ENCODE measurements around the gene SBK1. TPM values are rescaled to one million over a fixed set of nuclear protein-coding genes. Genes with fewer than 3 reads are reported as not detected.

The SBK1 gene
- total and polyA plus RNA-seq, 10 of the 15 experiments (the other 5 are each of a cell fraction or from before 2014, with no cell fraction given) = 0.04 to 0.26 (median 0.06) TPM; not detected in 4

GRCh38 chr16:28257256-28257655 is 35.1 kb upstream of the SBK1 start:
- H4K20me1 ChIP-seq (ENCODE audit: control insufficient read depth, insufficient read depth) = no peaks in the 10 kb centered on the region
- ATAC-seq (no peak), FAIRE-seq (no peak), DNase-seq (ENCODE audit: low read depth, low spot score) (no peak)
- H2AFZ ChIP-seq (ENCODE audit: control insufficient read depth, low read depth, low read length) = no peak overlapping the region
- H3K36me3 ChIP-seq (ENCODE audit: control insufficient read depth in 2 of 2, insufficient read depth in 2 of 2, low read length in 1 of 2) = no peaks in the 10 kb centered on the region
- no peaks in the 10 kb centered on the region; a peak in 2 of 4 replicates for H3K27me3 ChIP-seq (replicated peaks in 1 of 2; ENCODE audit: control insufficient read depth in 2 of 2, insufficient read depth in 2 of 2, low read length in 1 of 2)
- SMC1A ChIA-PET (ENCODE audit: uncharacterized antibody, unreplicated experiment) = no interaction called here
- intact Hi-C loops (cut with micrococcal nuclease; ENCODE audit: unreplicated experiment) (no loop called here), in situ Hi-C loops (cut with MboI) (no loop called here)
- WGBS (ENCODE audit: insufficient coverage, insufficient replicate concordance, low lambda C conversion rate, missing lambda C conversion rate) = 34% methylated on average over 4 of the region's 4 CpGs
- no TSS peak for BruUV-seq (replicated peaks)
- H3K9ac ChIP-seq (ENCODE audit: control insufficient read depth, insufficient read depth, low read length) = no peak overlapping the region
- no peaks in the 10 kb centered on the region for H3K79me2 ChIP-seq (ENCODE audit: control insufficient read depth, insufficient read depth, low read length)
- H3K4me3 ChIP-seq = no peak overlapping the region
- POLR2A ChIA-PET = no interaction called here
- CTCF ChIA-PET = no interaction called here
- no peak overlapping the region for H3K27ac ChIP-seq (ENCODE audit: control insufficient read depth, insufficient read depth)
- RAD21 ChIA-PET (ENCODE audit: unreplicated experiment) = no interaction called here
- TF ChIP-seq ZSCAN29 (IDR thresholded peaks at IDR 0.05) (no peak), MTA2 (IDR thresholded peaks at IDR 0.05; ENCODE audit: low read depth) (no peak)
- no peaks in the 10 kb centered on the region for H3K4me1 ChIP-seq (ENCODE audit: control insufficient read depth, insufficient read depth, low read length)
- no peak overlapping the region for H3K4me2 ChIP-seq (ENCODE audit: control insufficient read depth, insufficient read depth)
- no peaks in the 10 kb centered on the region for H3K9me3 ChIP-seq (replicated peaks; ENCODE audit: control insufficient read depth, insufficient read depth, low read length)

- POLR2A ChIA-PET = no interaction called here
- SMC1A ChIA-PET (ENCODE audit: uncharacterized antibody, unreplicated experiment) = no interaction called here
- TF ChIP-seq ZBTB11 (CRISPR knock-in tag; IDR thresholded peaks at IDR 0.05) = no peak
- TF ChIP-seq CBX3 (IDR thresholded peaks at IDR 0.05; ENCODE audit: borderline replicate concordance, low read depth) = no peak
- no peak for TF ChIP-seq MEF2A (IDR thresholded peaks at IDR 0.05; ENCODE audit: insufficient read depth, low read depth, low read length)
- TF ChIP-seq CTCF (IDR thresholded peaks at IDR 0.05 in 2 of 3, conservative IDR thresholded peaks at IDR 0.05 in 1 of 3; ENCODE audit: control insufficient read depth in 2 of 3, extremely low read depth in 1 of 3, insufficient read depth in 1 of 3, low read depth in 3 of 3, low read length in 3 of 3) = no peak
- no peak for TF ChIP-seq ZNF687 (IDR thresholded peaks at IDR 0.05)
- no peak for TF ChIP-seq NR2F1 (conservative IDR thresholded peaks at IDR 0.05)
- no peak for TF ChIP-seq RFX5 (IDR thresholded peaks at IDR 0.05; ENCODE audit: low read depth, low read length)
Observed at GRCh38 chr16:28258567-28258966, 33.8 kb upstream of the SBK1 start.

More at GRCh38 chr16:28258567-28258966, 33.8 kb upstream of the SBK1 start:
- BruUV-seq (replicated peaks) = no TSS peak
- ATAC-seq = no peak
- Histone ChIP-seq H3K79me2 (ENCODE audit: control insufficient read depth, insufficient read depth, low read length) (no peaks in the 10 kb centered on the region), H4K20me1 (ENCODE audit: control insufficient read depth, insufficient read depth) (no peaks in the 10 kb centered on the region), H3K9ac (ENCODE audit: control insufficient read depth, insufficient read depth, low read length) (no peak overlapping the region), H3K4me1 (ENCODE audit: control insufficient read depth, insufficient read depth, low read length) (no peaks in the 10 kb centered on the region), H3K4me3 (no peak overlapping the region), H3K4me2 (ENCODE audit: control insufficient read depth, insufficient read depth) (no peak overlapping the region), H3K9me3 (replicated peaks; ENCODE audit: control insufficient read depth, insufficient read depth, low read length) (no peaks in the 10 kb centered on the region), H3K27ac (ENCODE audit: control insufficient read depth, insufficient read depth) (no peak overlapping the region), H3K27me3 (replicated peaks in 1 of 2; ENCODE audit: control insufficient read depth in 2 of 2, insufficient read depth in 2 of 2, low read length in 1 of 2) (peaks cover 0 to 6% of the 10 kb centered on the region in 2 experiments; a peak in 3 of 4 replicates), H2AFZ (ENCODE audit: control insufficient read depth, low read depth, low read length) (no peak overlapping the region), H3K36me3 (ENCODE audit: control insufficient read depth in 2 of 2, insufficient read depth in 2 of 2, low read length in 1 of 2) (no peaks in the 10 kb centered on the region)
- FAIRE-seq = no peak
- WGBS (ENCODE audit: insufficient coverage, insufficient replicate concordance, low lambda C conversion rate, missing lambda C conversion rate) = 34% methylated on average over 18 of the region's 18 CpGs
- no peak for DNase-seq (ENCODE audit: low read depth, low spot score)
- intact Hi-C loops (cut with micrococcal nuclease; ENCODE audit: unreplicated experiment) (no loop called here), in situ Hi-C loops (cut with MboI) (no loop called here)
- ChIA-PET CTCF (no interaction called here), RAD21 (ENCODE audit: unreplicated experiment) (no interaction called here)

Measured in GM12878 (cell line).